NCI-H1930 (cell line): ENCODE measurements around the gene ARHGAP24.
"Not testable (repeated sequence)": the region's sequence is repeated elsewhere in the genome, so short reads cannot be mapped to it uniquely, and the experiment has no call there.

Experiments
- DNase-seq, 2 experiments: peaks; one replicate each; lab custom pipeline; 2025; lab: John Stamatoyannopoulos, UW

Gene ARHGAP24

GRCh38 chr4:85815796-85816459, 341.0 kb downstream of the ARHGAP24 start:
- DNase-seq: no peak

GRCh38 chr4:85818700-85819099, 343.8 kb downstream of the ARHGAP24 start:
- no peak for DNase-seq

- DNase-seq: not testable (repeated sequence)
These were observed 345.2 kb downstream of the ARHGAP24 start for GRCh38 chr4:85820101-85820500.

GRCh38 chr4:85821688-85822455, 346.9 kb downstream of the ARHGAP24 start:
- DNase-seq: no peak

GRCh38 chr4:85823295-85823694, 348.3 kb downstream of the ARHGAP24 start:
- DNase-seq: no peak

- DNase-seq: no peak
These were observed 349.4 kb downstream of the ARHGAP24 start for GRCh38 chr4:85824166-85824945.

GRCh38 chr4:85826060-85826678, 351.2 kb downstream of the ARHGAP24 start:
- DNase-seq: no peak

- no peak for DNase-seq
These were observed 353.3 kb downstream of the ARHGAP24 start for GRCh38 chr4:85828027-85828890.

GRCh38 chr4:85829276-85830051, 354.5 kb downstream of the ARHGAP24 start:
- no peak for DNase-seq

- no peak for DNase-seq
These were observed 356.7 kb downstream of the ARHGAP24 start for GRCh38 chr4:85831647-85832046.

GRCh38 chr4:85833302-85833701, 358.4 kb downstream of the ARHGAP24 start:
- DNase-seq: no peak

GRCh38 chr4:85834934-85835333, 360.0 kb downstream of the ARHGAP24 start:
- DNase-seq: no peak

GRCh38 chr4:85836588-85837438, 361.9 kb downstream of the ARHGAP24 start:
- DNase-seq: no peak

GRCh38 chr4:85837439-85837733, 362.4 kb downstream of the ARHGAP24 start:
- no peak for DNase-seq

GRCh38 chr4:85839981-85840451, 365.1 kb downstream of the ARHGAP24 start:
- not testable (repeated sequence) for DNase-seq

GRCh38 chr4:85842540-85842939, 367.6 kb downstream of the ARHGAP24 start:
- no peak for DNase-seq

- DNase-seq: not testable (repeated sequence)
These were observed 378.8 kb downstream of the ARHGAP24 start for GRCh38 chr4:85853740-85854139.

GRCh38 chr4:85854546-85854945, 379.6 kb downstream of the ARHGAP24 start:
- DNase-seq: no peak

GRCh38 chr4:85860066-85860740, 385.3 kb downstream of the ARHGAP24 start:
- DNase-seq: no peak
